Astrocyte (in vitro differentiated cells and primary cell): ENCODE measurements around the gene SARDH.

Source experiments
- CTCF ChIP-seq: IDR thresholded peaks from 2 replicates; pipeline ENCODE4 v1.5.1; 2011; ENCODE audit warnings: low read depth, mild to moderate bottlenecking, inconsistent platforms, low read length, moderate library complexity; ENCODE audit not compliant: insufficient read depth
- EZH2 ChIP-seq: IDR thresholded peaks from 2 replicates; pipeline ENCODE4 v1.6.1; 2012; ENCODE audit warnings: mild to moderate bottlenecking, low read length, inconsistent platforms; ENCODE audit not compliant: insufficient read depth

DNA sequence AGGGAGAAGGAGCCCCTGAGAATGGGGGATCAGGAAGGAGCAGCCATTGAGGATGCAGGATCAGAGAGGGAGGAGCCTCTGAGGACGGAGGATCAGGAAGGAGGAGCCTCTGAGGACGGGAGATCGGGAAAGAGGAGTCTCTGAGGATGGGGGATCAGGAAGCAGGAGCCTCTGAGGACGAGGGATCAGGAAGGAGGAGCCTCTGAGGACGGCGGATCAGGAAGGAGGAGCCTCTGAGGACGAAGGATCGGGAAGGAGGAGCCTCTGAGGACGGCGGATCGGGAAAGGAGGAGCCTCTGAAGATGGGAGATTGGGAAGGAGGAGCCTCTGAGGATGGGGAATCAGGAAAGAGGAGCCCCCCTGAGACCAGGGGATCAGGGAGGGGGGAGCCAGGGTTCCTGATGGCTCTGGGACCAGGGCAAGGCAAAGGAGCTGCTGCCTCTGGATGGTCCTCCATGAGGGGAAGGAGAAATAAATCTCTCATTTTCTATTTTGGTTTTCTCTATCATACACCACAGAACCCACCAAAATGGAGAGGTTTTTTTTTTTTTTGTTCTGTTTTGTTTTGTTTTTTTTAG is 22.6 kb upstream of the SARDH start:
- TF ChIP-seq CTCF, result no peak
- TF ChIP-seq EZH2, result no peak
